Loucy (cell line): ENCODE measurements around the gene PRKAA2.

Experiments used
- H2AFZ ChIP-seq: fragments of 200-600 bp; sonication (generic); 2 replicates; pipeline ENCODE4 v1.6.0; 2016; ENCODE audit warnings: antibody characterized with exemption, mild to moderate bottlenecking, low read length, moderate library complexity
- H3F3A ChIP-seq: fragments of 200-600 bp; 2 replicates; pipeline ENCODE4 v1.6.0; 2016; ENCODE audit warnings: antibody characterized with exemption, low read depth, mild to moderate bottlenecking
- H3K27me3 ChIP-seq: fragments of 200-600 bp; sonication (generic); 2 replicates; pipeline ENCODE4 v1.6.1; 2014; ENCODE audit warnings: low read length, mild to moderate bottlenecking; ENCODE audit not compliant: insufficient read depth, poor library complexity, severe bottlenecking
- H3K36me3 ChIP-seq: fragments of 200-600 bp; sonication (generic); 2 replicates; pipeline ENCODE4 v1.6.1; 2016; ENCODE audit warnings: low read length; ENCODE audit not compliant: insufficient read depth
- H3K4me1 ChIP-seq: fragments of 200-600 bp; sonication (generic); 2 replicates; pipeline ENCODE4 v1.5.1; 2014; ENCODE audit warnings: low read length, mild to moderate bottlenecking; ENCODE audit not compliant: insufficient read depth, poor library complexity, severe bottlenecking
- H3K4me2 ChIP-seq: fragments of 200-600 bp; sonication (generic); 2 replicates; pipeline ENCODE4 v1.6.0; 2014; ENCODE audit warnings: antibody characterized with exemption, low read length, low read depth, mild to moderate bottlenecking; ENCODE audit not compliant: poor library complexity, severe bottlenecking
- H3K4me3 ChIP-seq: fragments of 200-600 bp; sonication (generic); 2 replicates; pipeline ENCODE4 v1.5.1; 2014; ENCODE audit warnings: low read length, mild to moderate bottlenecking, mixed read lengths; ENCODE audit not compliant: poor library complexity, severe bottlenecking
- H3K79me2 ChIP-seq: fragments of 200-600 bp; sonication (generic); 2 replicates; pipeline ENCODE4 v1.6.1; 2014; ENCODE audit warnings: low read length; ENCODE audit not compliant: insufficient read depth
- H3K9ac ChIP-seq: fragments of 200-600 bp; sonication (generic); 2 replicates; pipeline ENCODE4 v1.6.0; 2014; ENCODE audit warnings: mild to moderate bottlenecking, low read depth, low read length, moderate library complexity; ENCODE audit not compliant: poor library complexity, severe bottlenecking
- H3K9me2 ChIP-seq: fragments of 200-600 bp; sonication (generic); replicated peaks from 2 replicates; pipeline ENCODE4 v1.6.1; 2016; ENCODE audit warnings: low read depth, low read length, mixed read lengths
- H3K9me3 ChIP-seq: fragments of 200-600 bp; sonication (generic); 2 replicates; pipeline ENCODE4 v1.6.1; 2014; ENCODE audit warnings: mild to moderate bottlenecking, antibody characterized with exemption, low read length, low read depth; ENCODE audit not compliant: insufficient read depth
- H4K20me1 ChIP-seq: fragments of 200-600 bp; sonication (generic); 2 replicates; pipeline ENCODE4 v1.6.0; 2014; ENCODE audit warnings: antibody characterized with exemption, low read length, mild to moderate bottlenecking; ENCODE audit not compliant: insufficient read depth, poor library complexity, severe bottlenecking
- CTCF ChIP-seq: fragments of 200-600 bp; sonication (generic); conservative IDR thresholded peaks from 2 replicates; pipeline ENCODE4 v1.5.1; 2014; ENCODE audit warnings: mild to moderate bottlenecking, antibody characterized with exemption, low read length
- EZH2phosphoT487 ChIP-seq: fragments of 200-600 bp; IDR thresholded peaks from 2 replicates; pipeline ENCODE4 v1.6.1; 2018; ENCODE audit warnings: antibody characterized with exemption, mild to moderate bottlenecking, moderate library complexity, borderline replicate concordance

PRKAA2 gene

DNA sequence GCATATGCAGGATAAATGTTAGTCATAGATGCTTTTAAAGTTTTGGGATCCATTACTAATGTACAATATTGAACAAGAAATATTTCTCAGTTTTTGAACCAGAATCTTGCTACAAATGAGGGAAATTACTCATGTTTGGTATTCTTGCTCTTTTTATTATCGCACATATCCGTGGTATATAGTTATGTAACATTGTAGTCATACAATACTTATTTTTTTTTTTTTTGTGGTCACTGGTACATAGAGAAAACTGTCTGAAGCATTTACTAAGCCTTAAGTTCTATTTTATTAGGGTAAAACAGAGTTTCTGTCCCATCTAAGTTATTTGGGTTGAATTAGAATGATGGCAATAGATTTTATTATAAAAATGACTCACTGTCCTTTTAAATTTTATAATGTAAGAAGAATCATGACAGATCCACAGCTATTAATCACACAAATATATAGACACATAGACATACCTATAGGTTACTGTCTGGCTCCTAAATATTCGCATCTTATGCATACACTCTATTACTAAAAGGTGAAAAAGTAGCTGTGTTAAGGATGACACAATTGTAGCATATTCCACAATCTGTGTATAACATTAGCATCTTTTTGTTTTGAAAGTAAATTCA is 18.0 kb upstream of the PRKAA2 start:
- H3K9ac ChIP-seq, result no peak overlapping the region
- TF ChIP-seq CTCF, result no peak
- TF ChIP-seq EZH2phosphoT487, result no peak
- H3K9me2 ChIP-seq, result no peaks in the 10 kb centered on the region
- H3F3A ChIP-seq, result no peaks in the 10 kb centered on the region
- H3K27me3 ChIP-seq, result no peaks in the 10 kb centered on the region
- H4K20me1 ChIP-seq, result no peaks in the 10 kb centered on the region
- H3K4me1 ChIP-seq, result no peaks in the 10 kb centered on the region
- H3K79me2 ChIP-seq, result no peaks in the 10 kb centered on the region
- no peak overlapping the region for H3K4me2 ChIP-seq
- no peaks in the 10 kb centered on the region for H3K9me3 ChIP-seq
- H2AFZ ChIP-seq, result no peak overlapping the region
- no peaks in the 10 kb centered on the region for H3K36me3 ChIP-seq
- no peak overlapping the region for H3K4me3 ChIP-seq

DNA sequence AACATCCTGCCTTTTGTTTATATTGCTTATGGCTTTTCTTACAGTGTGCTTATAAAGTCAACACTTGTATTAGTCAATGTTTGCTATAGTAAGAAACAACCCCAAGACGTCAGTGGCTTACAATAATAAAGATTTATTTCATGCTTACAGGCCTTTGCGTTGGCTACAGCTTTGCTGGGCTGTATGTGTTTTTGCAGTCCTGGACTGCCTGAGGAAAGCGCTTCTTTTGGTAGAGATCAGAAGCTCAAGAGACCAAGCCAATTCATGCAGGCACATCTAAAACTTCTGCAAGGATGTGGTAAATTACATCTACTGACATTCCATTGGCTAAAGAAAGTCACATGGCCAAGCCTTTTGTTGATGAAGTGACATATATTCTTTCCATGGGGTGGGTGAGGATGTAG is 17.5 kb upstream of the PRKAA2 start:
- Histone ChIP-seq H3K4me2 (no peak overlapping the region), H3K9me3 (no peaks in the 10 kb centered on the region), H3K9me2 (no peaks in the 10 kb centered on the region), H3K9ac (no peak overlapping the region), H3K4me1 (no peaks in the 10 kb centered on the region), H3F3A (no peaks in the 10 kb centered on the region), H3K27me3 (no peaks in the 10 kb centered on the region), H3K79me2 (no peaks in the 10 kb centered on the region), H3K36me3 (no peaks in the 10 kb centered on the region), H3K4me3 (no peak overlapping the region), H2AFZ (no peak overlapping the region), H4K20me1 (no peaks in the 10 kb centered on the region)
- TF ChIP-seq CTCF (no peak), EZH2phosphoT487 (no peak)

GRCh38 chr1:56630786-56631185 is 14.3 kb upstream of the PRKAA2 start:
- TF ChIP-seq EZH2phosphoT487, result no peak
- TF ChIP-seq CTCF, result no peak
- Histone ChIP-seq H3K79me2 (no peaks in the 10 kb centered on the region), H3K27me3 (no peaks in the 10 kb centered on the region), H3K36me3 (no peaks in the 10 kb centered on the region), H3K9ac (no peak overlapping the region), H3K4me3 (no peak overlapping the region), H3K9me2 (no peaks in the 10 kb centered on the region), H3F3A (no peaks in the 10 kb centered on the region), H3K9me3 (no peaks in the 10 kb centered on the region), H3K4me1 (no peaks in the 10 kb centered on the region), H4K20me1 (no peaks in the 10 kb centered on the region), H2AFZ (no peak overlapping the region), H3K4me2 (no peak overlapping the region)
